DND-41 (cell line): ENCODE results near the gene NR6A1.

ENCODE experiments used
- ATAC-seq: fragments of 200-7000 bp; cut with Tn5 transposase; 3 replicates; pipeline ENCODE4 v1.9.1; 2021; ENCODE audit warnings: low read depth; ENCODE audit not compliant: insufficient read depth
- DNase-seq: peaks from one replicate; pipeline ENCODE4 v3.0.0-alpha.2; 2020
- H2AFZ ChIP-seq: 2 replicates; pipeline ENCODE4 v1.6.0; 2012; ENCODE audit warnings: low read depth, low read length
- H3K27ac ChIP-seq: 2 replicates; pipeline ENCODE4 v1.5.1; 2012; ENCODE audit warnings: low read length, inconsistent platforms
- H3K27me3 ChIP-seq: fragments of 200-600 bp; sonication (generic); 2 replicates; pipeline ENCODE4 v1.6.0; 2012; ENCODE audit warnings: low read length, mild to moderate bottlenecking, inconsistent platforms; ENCODE audit not compliant: insufficient read depth, poor library complexity
- H3K36me3 ChIP-seq: 2 replicates; pipeline ENCODE4 v1.5.1; 2012; ENCODE audit warnings: low read length, inconsistent platforms; ENCODE audit not compliant: insufficient read depth
- H3K4me1 ChIP-seq: 2 replicates; pipeline ENCODE4 v1.5.1; 2012; ENCODE audit warnings: mild to moderate bottlenecking, low read length; ENCODE audit not compliant: insufficient read depth
- H3K4me2 ChIP-seq: 2 replicates; pipeline ENCODE4 v1.6.0; 2012; ENCODE audit warnings: mild to moderate bottlenecking, moderate library complexity, low read length, inconsistent platforms; ENCODE audit not compliant: insufficient read depth
- H3K4me3 ChIP-seq, 2 experiments: fragments of 200-600 bp in 1 of 2; shearing (Covaris generic) in 1 of 2; 2 replicates each; pipeline ENCODE4 v1.5.1; 2012 to 2016; ENCODE audit warnings: inconsistent platforms in 2 of 2, low read length in 2 of 2, mild to moderate bottlenecking in 2 of 2, low read depth in 1 of 2, moderate library complexity in 1 of 2
- H3K79me2 ChIP-seq: 2 replicates; pipeline ENCODE4 v1.6.0; 2012; ENCODE audit warnings: low read length, inconsistent platforms; ENCODE audit not compliant: insufficient read depth
- H3K9ac ChIP-seq: 2 replicates; pipeline ENCODE4 v1.6.0; 2012; ENCODE audit warnings: low read depth, mild to moderate bottlenecking, inconsistent platforms, low read length, moderate library complexity
- H3K9me3 ChIP-seq: 2 replicates; pipeline ENCODE4 v1.5.1; 2012; ENCODE audit warnings: low read length, moderate library complexity, mild to moderate bottlenecking, inconsistent platforms; ENCODE audit not compliant: insufficient read depth, severe bottlenecking
- H4K20me1 ChIP-seq: 2 replicates; pipeline ENCODE4 v1.6.0; 2012; ENCODE audit warnings: low read length; ENCODE audit not compliant: insufficient read depth
- EZH2 ChIP-seq: IDR thresholded peaks from 3 replicates; pipeline ENCODE4 v1.6.1; 2012; ENCODE audit warnings: borderline replicate concordance, low read depth, mild to moderate bottlenecking, moderate library complexity, low read length, inconsistent platforms; ENCODE audit not compliant: severe bottlenecking
- TF ChIP-seq, protein P1 (sequence below): IDR thresholded peaks from 2 replicates; pipeline ENCODE4 v1.5.1; 2012; ENCODE audit warnings: borderline replicate concordance, low read length, moderate library complexity, mild to moderate bottlenecking; ENCODE audit not compliant: poor library complexity, severe bottlenecking; ENCODE audit errors: extremely low read depth

Gene NR6A1

DNA sequence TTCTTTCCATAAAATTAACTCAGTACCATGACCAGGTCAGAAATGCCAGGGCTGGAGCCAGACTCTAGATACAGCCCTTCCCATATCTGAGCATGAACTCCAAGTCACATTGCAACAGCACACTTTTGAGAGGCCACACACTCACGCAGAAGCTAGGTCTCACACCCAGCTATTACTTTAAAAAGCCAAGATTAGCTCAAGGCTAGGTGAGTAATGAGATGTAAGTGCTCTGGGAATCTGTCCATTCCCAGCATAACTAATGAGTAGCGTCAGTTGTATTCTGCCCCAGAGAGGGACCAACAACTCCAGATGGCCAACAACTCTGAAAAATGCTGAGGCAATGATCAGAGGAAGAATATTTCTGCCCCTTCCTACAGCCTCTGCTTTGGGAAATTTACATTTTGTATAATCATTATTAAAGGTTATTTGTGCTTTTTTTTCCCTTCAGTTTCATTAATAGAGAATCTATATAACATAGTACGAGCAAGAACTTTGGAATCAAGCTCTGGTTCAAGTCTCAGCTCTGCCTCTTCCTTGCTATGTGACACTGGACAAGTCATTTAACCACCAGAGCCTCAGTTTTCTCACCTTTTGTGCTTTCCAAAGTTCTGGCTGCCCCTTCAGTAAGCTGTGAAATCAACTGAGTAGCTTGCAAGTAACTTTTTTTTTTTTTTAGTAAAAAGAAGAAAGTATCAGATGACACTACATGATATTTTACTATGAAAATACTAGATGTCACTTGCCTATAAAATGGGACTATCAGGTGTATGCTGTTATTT, 118.3 kb downstream of the NR6A1 start:
- H3K4me3 ChIP-seq: no peak overlapping the region
- H3K27ac ChIP-seq: no peak overlapping the region
- no peak for DNase-seq
- TF ChIP-seq, protein P1, sequence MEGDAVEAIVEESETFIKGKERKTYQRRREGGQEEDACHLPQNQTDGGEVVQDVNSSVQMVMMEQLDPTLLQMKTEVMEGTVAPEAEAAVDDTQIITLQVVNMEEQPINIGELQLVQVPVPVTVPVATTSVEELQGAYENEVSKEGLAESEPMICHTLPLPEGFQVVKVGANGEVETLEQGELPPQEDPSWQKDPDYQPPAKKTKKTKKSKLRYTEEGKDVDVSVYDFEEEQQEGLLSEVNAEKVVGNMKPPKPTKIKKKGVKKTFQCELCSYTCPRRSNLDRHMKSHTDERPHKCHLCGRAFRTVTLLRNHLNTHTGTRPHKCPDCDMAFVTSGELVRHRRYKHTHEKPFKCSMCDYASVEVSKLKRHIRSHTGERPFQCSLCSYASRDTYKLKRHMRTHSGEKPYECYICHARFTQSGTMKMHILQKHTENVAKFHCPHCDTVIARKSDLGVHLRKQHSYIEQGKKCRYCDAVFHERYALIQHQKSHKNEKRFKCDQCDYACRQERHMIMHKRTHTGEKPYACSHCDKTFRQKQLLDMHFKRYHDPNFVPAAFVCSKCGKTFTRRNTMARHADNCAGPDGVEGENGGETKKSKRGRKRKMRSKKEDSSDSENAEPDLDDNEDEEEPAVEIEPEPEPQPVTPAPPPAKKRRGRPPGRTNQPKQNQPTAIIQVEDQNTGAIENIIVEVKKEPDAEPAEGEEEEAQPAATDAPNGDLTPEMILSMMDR: no peak
- no peak for TF ChIP-seq EZH2
- H3K4me2 ChIP-seq: no peak overlapping the region
- 0 out of 2 replicates have a peak, but pooled peaks cover 2% of the 10 kb centered on the region for H3K79me2 ChIP-seq
- no peaks in the 10 kb centered on the region for H4K20me1 ChIP-seq
- H3K9ac ChIP-seq: no peak overlapping the region
- no peak overlapping the region for H2AFZ ChIP-seq
- peaks cover 6% of the 10 kb centered on the region for H3K4me1 ChIP-seq
- no peaks in the 10 kb centered on the region for H3K36me3 ChIP-seq
- H3K9me3 ChIP-seq: no peaks in the 10 kb centered on the region
- H3K27me3 ChIP-seq: no peaks in the 10 kb centered on the region
- no peak for ATAC-seq

DNA sequence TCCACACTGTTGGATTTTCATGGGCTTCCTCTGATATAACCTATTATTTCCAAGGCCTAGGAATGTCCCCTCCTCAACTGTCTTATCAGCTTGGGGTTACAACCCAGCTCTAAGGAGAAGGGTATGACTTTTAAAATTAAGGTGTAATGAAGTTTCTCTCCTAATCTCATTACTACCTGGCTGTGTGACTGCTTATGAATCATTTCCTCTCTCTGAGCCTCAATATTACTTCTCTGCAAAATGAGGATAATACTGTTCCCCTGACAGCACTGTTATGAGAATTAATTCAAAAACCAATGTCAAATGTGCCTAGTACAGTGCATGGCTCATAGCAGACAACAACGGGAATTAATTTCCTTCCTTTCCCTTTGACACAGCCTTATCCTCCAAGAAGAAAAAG, 118.9 kb downstream of the NR6A1 start:
- Histone ChIP-seq H3K4me2 (no peak overlapping the region), H3K27ac (no peak overlapping the region), H2AFZ (no peak overlapping the region), H3K36me3 (no peaks in the 10 kb centered on the region), H3K4me1 (no peaks in the 10 kb centered on the region; the same call in 1 of the 2 replicates), H3K4me3 (no peak overlapping the region), H3K9me3 (no peaks in the 10 kb centered on the region), H3K79me2 (no peaks in the 10 kb centered on the region), H3K9ac (no peak overlapping the region), H3K27me3 (no peaks in the 10 kb centered on the region), H4K20me1 (no peaks in the 10 kb centered on the region)
- no peak for DNase-seq
- no peak for ATAC-seq
- TF ChIP-seq EZH2: no peak
- TF ChIP-seq, protein P1: no peak

DNA sequence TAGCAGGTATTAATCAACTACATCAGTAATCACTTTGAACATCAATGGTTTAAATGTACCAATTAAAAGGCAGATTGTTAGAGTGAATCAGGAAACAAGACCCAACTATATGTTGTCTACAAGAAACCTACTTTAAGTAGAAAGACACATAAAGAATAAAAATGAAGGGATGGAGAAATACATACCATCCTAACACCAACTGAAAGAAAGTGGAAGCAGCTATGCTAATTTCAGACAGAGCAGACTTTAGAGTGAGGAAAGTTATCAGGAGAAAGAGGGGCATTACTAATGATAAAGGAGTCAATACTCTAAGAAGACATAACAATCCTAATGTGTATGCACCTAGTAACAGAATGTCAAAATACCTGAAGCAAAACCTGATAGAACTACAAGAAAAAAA, 125.8 kb downstream of the NR6A1 start:
- DNase-seq (no peak), ATAC-seq (no peak)
- TF ChIP-seq EZH2: no peak
- TF ChIP-seq, protein P1: no peak
- Histone ChIP-seq H3K36me3 (no peaks in the 10 kb centered on the region), H3K9me3 (peaks cover 3% of the 10 kb centered on the region), H3K9ac (no peak overlapping the region), H3K4me2 (no peak overlapping the region), H2AFZ (no peak overlapping the region), H4K20me1 (no peaks in the 10 kb centered on the region), H3K27me3 (no peaks in the 10 kb centered on the region), H3K27ac (no peak overlapping the region), H3K79me2 (no peaks in the 10 kb centered on the region), H3K4me3 (no peak overlapping the region), H3K4me1 (no peaks in the 10 kb centered on the region)

DNA sequence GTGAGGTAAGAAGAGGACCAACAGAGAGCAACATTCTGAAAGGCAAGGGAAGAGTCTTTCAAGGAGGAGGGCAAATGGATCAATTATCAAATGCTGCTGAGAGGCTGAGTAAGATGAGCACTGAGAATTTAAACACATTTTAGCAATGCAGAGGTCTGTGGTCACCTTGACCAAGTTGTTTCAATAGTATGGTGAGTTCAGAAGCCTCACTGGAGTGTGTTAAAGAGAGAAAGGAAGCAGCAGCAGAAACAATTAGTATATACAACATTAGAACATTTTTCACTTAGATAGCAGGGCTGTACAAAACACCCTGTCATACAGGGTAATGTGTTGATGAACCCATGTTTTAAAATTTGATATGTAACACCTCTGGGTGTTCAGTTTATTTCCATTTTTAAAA, 131.5 kb downstream of the NR6A1 start:
- H2AFZ ChIP-seq: no peak overlapping the region
- no peaks in the 10 kb centered on the region for H3K36me3 ChIP-seq
- H3K27me3 ChIP-seq: no peaks in the 10 kb centered on the region
- H3K4me3 ChIP-seq: no peak overlapping the region
- H4K20me1 ChIP-seq: no peaks in the 10 kb centered on the region
- no peak overlapping the region for H3K4me2 ChIP-seq
- H3K9ac ChIP-seq: no peak overlapping the region
- no peak for DNase-seq
- no peak for TF ChIP-seq EZH2
- TF ChIP-seq, protein P1: no peak
- H3K79me2 ChIP-seq: no peaks in the 10 kb centered on the region
- H3K27ac ChIP-seq: no peak overlapping the region
- H3K4me1 ChIP-seq: no peaks in the 10 kb centered on the region
- H3K9me3 ChIP-seq: no peaks in the 10 kb centered on the region
- ATAC-seq: no peak
